ENCODE measurements around the gene RNF103. TPM values are rescaled to one million over a fixed set of nuclear protein-coding genes. Genes with fewer than 3 reads are reported as not detected.

RNF103 gene
- total and polyA plus RNA-seq, 8 donors: 7.8 to 132 (median 28.6) TPM

- WGBS, 5 donors: 90 to 94% (median 92%) methylated on average over 2 of the region's 2 CpGs
Measured at GRCh38 chr2:86577817-86578456, 45.7 kb downstream of the RNF103 start.

GRCh38 chr2:86570059-86570458 is 53.6 kb downstream of the RNF103 start:
- Histone ChIP-seq H3K27ac (no peak overlapping the region), H3K4me1 (no peaks in the 10 kb centered on the region), H3K36me3 (no peaks in the 10 kb centered on the region), H3K4me3 (no peak overlapping the region), H3K27me3 (no peaks in the 10 kb centered on the region), H3K9me3 (no peaks in the 10 kb centered on the region)
- TF ChIP-seq EP300 (IDR thresholded peaks at IDR 0.05): no peak
- no peak for TF ChIP-seq POLR2AphosphoS5 (IDR thresholded peaks at IDR 0.05)
- TF ChIP-seq CTCF (IDR thresholded peaks at IDR 0.05): no peak
- DNase-seq: no peak
- WGBS, 5 donors: 61 to 77% (median 73%) methylated on average over 3 of the region's 3 CpGs
- intact Hi-C loops (cut with DNase I; ENCODE audit: low total_unique reads): no loop called here

More at GRCh38 chr2:86577817-86578456, 45.7 kb downstream of the RNF103 start:
- H3K27ac ChIP-seq: no peak overlapping the region
- H3K27me3 ChIP-seq: no peaks in the 10 kb centered on the region
- no peaks in the 10 kb centered on the region for H3K36me3 ChIP-seq
- H3K4me3 ChIP-seq: no peak overlapping the region
- no peaks in the 10 kb centered on the region for H3K4me1 ChIP-seq
- TF ChIP-seq CTCF (IDR thresholded peaks at IDR 0.05) (no peak), POLR2A (IDR thresholded peaks at IDR 0.05) (no peak), EP300 (IDR thresholded peaks at IDR 0.05) (no peak), POLR2AphosphoS5 (IDR thresholded peaks at IDR 0.05) (no peak)
- H3K9me3 ChIP-seq: no peaks in the 10 kb centered on the region
- intact Hi-C loops (cut with DNase I; ENCODE audit: low total_unique reads): no loop called here
- DNase-seq: no peak

- intact Hi-C loops (cut with DNase I; ENCODE audit: low total_unique reads): no loop called here
- H3K27me3 ChIP-seq: no peaks in the 10 kb centered on the region
- peaks cover 5 to 13% (median 11%) of the 10 kb centered on the region in 4 donors for H3K4me1 ChIP-seq
- TF ChIP-seq CTCF (IDR thresholded peaks at IDR 0.05): no peak
- TF ChIP-seq POLR2A (IDR thresholded peaks at IDR 0.05): no peak
- no peak for TF ChIP-seq POLR2AphosphoS5 (IDR thresholded peaks at IDR 0.05)
- TF ChIP-seq EP300 (IDR thresholded peaks at IDR 0.05): no peak
- no peaks in the 10 kb centered on the region for H3K9me3 ChIP-seq
- H3K36me3 ChIP-seq: no peaks in the 10 kb centered on the region
- no peak for DNase-seq
- H3K27ac ChIP-seq: no peak overlapping the region
- H3K4me3 ChIP-seq: no peak overlapping the region
Measured at GRCh38 chr2:86566821-86567190, 56.9 kb downstream of the RNF103 start.

- peak in 1 of 2 donors; percentile 37 for DNase-seq
- H3K4me3 ChIP-seq: no peak overlapping the region
- 46 to 59% (median 56%) methylated on average over 6 of the region's 6 CpGs for WGBS, 5 donors
- no peak for TF ChIP-seq EP300 (IDR thresholded peaks at IDR 0.05)
- no peak for TF ChIP-seq POLR2A (IDR thresholded peaks at IDR 0.05)
- no peak for TF ChIP-seq CTCF (IDR thresholded peaks at IDR 0.05)
- no peak for TF ChIP-seq POLR2AphosphoS5 (IDR thresholded peaks at IDR 0.05)
- no peaks in the 10 kb centered on the region for H3K36me3 ChIP-seq
- H3K4me1 ChIP-seq: peaks cover 11 to 18% (median 16%) of the 10 kb centered on the region in 4 donors
- no peaks in the 10 kb centered on the region for H3K27me3 ChIP-seq
- intact Hi-C loops (cut with DNase I; ENCODE audit: low total_unique reads): no loop called here
- H3K9me3 ChIP-seq: no peaks in the 10 kb centered on the region
- H3K27ac ChIP-seq: no peak overlapping the region
Measured at GRCh38 chr2:86566158-86566820, 57.4 kb downstream of the RNF103 start.

All from stomach (tissue), 9 donors.